K562 (cell line): ENCODE data around the gene CALM1. TPM values are rescaled to one million over a fixed set of nuclear protein-coding genes. Genes with fewer than 3 reads are reported as not detected.

Source experiments
- ATAC-seq: fragments of 200-7000 bp; cut with Tn5 transposase; 3 replicates; pipeline ENCODE4 v1.9.1; 2020; ENCODE audit warnings: moderate library complexity
- BruUV-seq: library from RNA; stranded (reverse); fragments of 400-500 nt; replicated peaks from 2 replicates; lab custom pipeline; 2021; lab: Mats Ljungman, UMichigan
- CTCF ChIA-PET: fragments of 300-600 bp; formaldehyde crosslinking; extraction: SDS; loops from one replicate; lab custom pipeline; 2021; ENCODE audit warnings: low intra/inter-chr PET ratio; lab: Yijun Ruan, JAX
- POLR2A ChIA-PET: fragments of 300-600, 350-650 bp; sonication (Branson Sonifier 250); formaldehyde crosslinking; extraction: SDS; loops from one replicate; lab custom pipeline; 2021; ENCODE audit warnings: antibody characterized with exemption, inconsistent platforms; lab: Yijun Ruan, JAX
- DNase-seq, 4 experiments: peaks; one replicate each; pipeline versions ENCODE4 v3.0.0 to v3.0.0-alpha.2; 2011 to 2018; ENCODE audit warnings: low spot score in 3 of 4, mixed read lengths in 3 of 4; ENCODE audit errors: extremely low read depth in 1 of 4
- FAIRE-seq: peaks from 2 replicates; lab custom pipeline; 2011; peaks lifted over from hg19 to GRCh38; lab: Jason Lieb, UNC
- H2AFZ ChIP-seq: 2 replicates; pipeline ENCODE4 v1.6.0; 2011; ENCODE audit warnings: low read depth, low read length, control low read depth, inconsistent platforms
- H3K27ac ChIP-seq: fragments of 200-600 bp; 3 replicates; pipeline ENCODE4 v1.8.0; 2011; ENCODE audit warnings: low read depth, mild to moderate bottlenecking, control low read depth, inconsistent platforms, low read length, moderate library complexity, mixed read lengths; ENCODE audit errors: extremely low read depth
- H3K27me3 ChIP-seq, 2 experiments: fragments of 300-600 bp in 1 of 2; 2 replicates in 1 of 2; 3 replicates in 1 of 2; pipeline versions ENCODE4 v1.6.0 to v1.8.0; 2011; ENCODE audit warnings: inconsistent platforms in 2 of 2, low read length in 2 of 2, mild to moderate bottlenecking in 1 of 2, mixed read lengths in 1 of 2, moderate library complexity in 1 of 2; ENCODE audit not compliant: control insufficient read depth in 2 of 2, insufficient read depth in 2 of 2
- H3K36me3 ChIP-seq: fragments of 300-600 bp; 3 replicates; pipeline ENCODE4 v1.8.0; 2011; ENCODE audit warnings: mild to moderate bottlenecking, low read length, inconsistent platforms; ENCODE audit not compliant: control insufficient read depth, insufficient read depth
- H3K4me1 ChIP-seq, 2 experiments: fragments of 200-600 bp in 1 of 2; replicated peaks in 1 of 2; 2 replicates in 1 of 2; 3 replicates in 1 of 2; pipeline versions ENCODE4 v1.5.1 to v1.8.0; 2011; ENCODE audit warnings: inconsistent platforms in 2 of 2, low read length in 2 of 2, mild to moderate bottlenecking in 1 of 2, mixed read lengths in 1 of 2, moderate library complexity in 1 of 2; ENCODE audit not compliant: control insufficient read depth in 2 of 2, insufficient read depth in 2 of 2
- H3K4me2 ChIP-seq: 2 replicates; pipeline ENCODE4 v1.6.1; 2011; ENCODE audit warnings: low read length, control low read depth, inconsistent platforms, mixed read lengths; ENCODE audit not compliant: insufficient read depth
- H3K4me3 ChIP-seq: fragments of 200-600 bp; sonication (generic), shearing (Covaris generic); 2 replicates; pipeline ENCODE4 v1.5.1; 2016; ENCODE audit warnings: control low read depth, inconsistent platforms
- H3K79me2 ChIP-seq: fragments of 200-600 bp; 3 replicates; pipeline ENCODE4 v1.8.0; 2011; ENCODE audit warnings: low read length, inconsistent platforms; ENCODE audit not compliant: control insufficient read depth, insufficient read depth
- H3K9ac ChIP-seq, 2 experiments: 2 replicates each; pipeline versions ENCODE4 v1.6.0 to v1.6.1; 2011; ENCODE audit warnings: low read depth in 2 of 2, low read length in 2 of 2, control low read depth in 1 of 2, inconsistent platforms in 1 of 2, mild to moderate bottlenecking in 1 of 2, mixed read lengths in 1 of 2; ENCODE audit not compliant: insufficient read depth in 1 of 2
- H3K9me1 ChIP-seq: one replicate; pipeline ENCODE4 v1.6.0; 2011; ENCODE audit warnings: inconsistent platforms, mild to moderate bottlenecking, low read length, moderate library complexity; ENCODE audit not compliant: control insufficient read depth, insufficient read depth
- H3K9me3 ChIP-seq: replicated peaks from 2 replicates; pipeline ENCODE4 v1.5.1; 2011; ENCODE audit warnings: low read depth, low read length, inconsistent platforms; ENCODE audit not compliant: control insufficient read depth, insufficient read depth
- H4K20me1 ChIP-seq: replicated peaks from 2 replicates; pipeline ENCODE4 v1.6.1; 2011; ENCODE audit warnings: low read length, inconsistent platforms, mixed read lengths; ENCODE audit not compliant: control insufficient read depth, insufficient read depth
- CBX3 ChIP-seq, 2 experiments: IDR thresholded peaks; 1 replicate in 1 of 2; 2 replicates in 1 of 2; pipeline ENCODE4 v1.6.1; 2012; ENCODE audit warnings: inconsistent platforms in 2 of 2, low read length in 2 of 2, borderline replicate concordance in 1 of 2, control low read depth in 1 of 2
- DDX20 ChIP-seq: fragments of 450-650 bp; IDR thresholded peaks from 2 replicates; pipeline ENCODE4 v1.6.1; 2016; ENCODE audit warnings: missing genetic modification characterization, low read depth, mild to moderate bottlenecking, missing compliant biosample characterization, moderate library complexity
- NRF1 ChIP-seq, 2 experiments: fragments of 450-650 bp; IDR thresholded peaks in 1 of 2; conservative IDR thresholded peaks in 1 of 2; 2 replicates each; pipeline ENCODE4 v1.6.1; 2014; ENCODE audit warnings: mild to moderate bottlenecking in 2 of 2
- SUPT5H ChIP-seq: fragments of 450-650 bp; IDR thresholded peaks from 2 replicates; pipeline ENCODE4 v1.6.1; 2016
- TAF9B ChIP-seq: fragments of 450-650 bp; IDR thresholded peaks from 2 replicates; pipeline ENCODE4 v1.6.1; 2018; ENCODE audit warnings: mild to moderate bottlenecking; ENCODE audit not compliant: partially characterized antibody
- WGBS: fragments of 100-300 bp; shearing (Covaris generic); methylation state at CpG from one replicate; pipeline ENCODE4 v1.1.6; 2016; ENCODE audit warnings: low coverage, mixed read lengths; ENCODE audit not compliant: insufficient coverage; ENCODE audit errors: missing lambda C conversion rate; 5-methylcytosine and 5-hydroxymethylcytosine counted together
- in situ Hi-C: fragments of 300-500 bp; cut with MboI; formaldehyde crosslinking; loops from 4 replicates; pipeline ENCODE4 v1.15.0; 2018; ENCODE audit warnings: inconsistent platforms, mixed read lengths
- intact Hi-C: fragments of 100-400 bp; cut with micrococcal nuclease; formaldehyde crosslinking; loops from 2 replicates; pipeline ENCODE4 v1.14.2; 2022
- polyA plus RNA-seq, 8 experiments: library from polyadenylated mRNA; depleted of rRNA in 4 of 8; stranded (reverse) in 5 of 8; unstranded in 3 of 8; fragments of >200 nt; fragmentation: Nextera tagmentation in 2 of 8; fragmentation: Illumina TruSeq in 1 of 8; extraction: Ambion mirVana in 2 of 8; extraction: Trizol in 1 of 8; gene quantifications; 2 replicates each; pipeline versions ENCODE4 v1.2.1 to v1.2.3, GENCODE V29; 2011 to 2014; ENCODE audit warnings: inconsistent platforms in 1 of 8, missing spikeins in 1 of 8
- total RNA-seq, 7 experiments: library from RNA; depleted of rRNA in 6 of 7; stranded (reverse); fragments of >200 nt in 6 of 7; fragmentation: Illumina TruSeq in 2 of 7; extraction: Trizol in 2 of 7; gene quantifications; 2 replicates each; pipeline versions ENCODE4 v1.2.1 to v1.2.3, GENCODE V29; 2011 to 2021; ENCODE audit warnings: low replicate concordance in 1 of 7
- TF ChIP-seq, protein P1 (sequence below): fragments of 150-350 bp; IDR thresholded peaks from 2 replicates; pipeline ENCODE4 v1.6.1; 2014; ENCODE audit warnings: low read depth, mild to moderate bottlenecking, low read length, borderline replicate concordance
- TF ChIP-seq, protein P2 (sequence below): sonication (generic); formaldehyde crosslinking; IDR thresholded peaks from 2 replicates; pipeline ENCODE4 v1.8.0; 2022; ENCODE audit warnings: missing genetic modification reagents, mild to moderate bottlenecking, borderline replicate concordance

CALM1 gene
- total and polyA plus RNA-seq, 9 of the 15 experiments (the other 6 are each of a cell fraction or from before 2014, with no cell fraction given), result 48.0 to 269 (median 158) TPM

DNA sequence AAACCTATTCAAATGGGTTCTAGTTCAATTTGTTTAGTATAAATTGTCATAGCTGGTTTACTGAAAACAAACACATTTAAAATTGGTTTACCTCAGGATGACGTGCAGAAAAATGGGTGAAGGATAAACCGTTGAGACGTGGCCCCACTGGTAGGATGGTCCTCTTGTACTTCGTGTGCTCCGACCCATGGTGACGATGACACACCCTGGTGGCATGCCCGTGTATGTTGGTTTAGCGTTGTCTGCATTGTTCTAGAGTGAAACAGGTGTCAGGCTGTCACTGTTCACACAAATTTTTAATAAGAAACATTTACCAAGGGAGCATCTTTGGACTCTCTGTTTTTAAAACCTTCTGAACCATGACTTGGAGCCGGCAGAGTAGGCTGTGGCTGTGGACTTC lies 8.3 kb downstream of the CALM1 start:
- no peak for FAIRE-seq
- H3K4me3 ChIP-seq, result no peak overlapping the region
- H3K9me1 ChIP-seq, result no peaks in the 10 kb centered on the region
- peaks cover 3% of the 10 kb centered on the region; the same call in 2 of the 3 replicates for H3K79me2 ChIP-seq
- POLR2A ChIA-PET, result interaction anchor here (1.7 kb wide), 1 partner anchor 11 kb away, joined by 6 read pairs; no protein-coding TSS in a partner anchor
- no peak overlapping the region for H3K9ac ChIP-seq
- H2AFZ ChIP-seq, result no peak overlapping the region
- no peaks in the 10 kb centered on the region for H3K27me3 ChIP-seq
- peak; percentile 41; the same call in 2 of the 3 replicates for ATAC-seq
- intact Hi-C loops (no loop called here), in situ Hi-C loops (loop anchor here (10.0 kb wide), 1 partner anchor 120 kb away; no protein-coding TSS in a partner anchor)
- no peaks in the 10 kb centered on the region for H3K9me3 ChIP-seq
- CTCF ChIA-PET, result no interaction called here
- H3K4me1 ChIP-seq, result no peaks in the 10 kb centered on the region
- H3K27ac ChIP-seq, result no peak overlapping the region
- DNase-seq, result no peak
- TF ChIP-seq CBX3 (IDR thresholded peaks at IDR 0.05; ENCODE audit: borderline replicate concordance in 1 of 2, low read length in 2 of 2) (no peak), TAF9B (no peak), DDX20 (no peak), SUPT5H (no peak), NRF1 (conservative IDR thresholded peaks at IDR 0.05 in 1 of 2, IDR thresholded peaks at IDR 0.05 in 1 of 2) (no peak)
- TF ChIP-seq, protein P1, sequence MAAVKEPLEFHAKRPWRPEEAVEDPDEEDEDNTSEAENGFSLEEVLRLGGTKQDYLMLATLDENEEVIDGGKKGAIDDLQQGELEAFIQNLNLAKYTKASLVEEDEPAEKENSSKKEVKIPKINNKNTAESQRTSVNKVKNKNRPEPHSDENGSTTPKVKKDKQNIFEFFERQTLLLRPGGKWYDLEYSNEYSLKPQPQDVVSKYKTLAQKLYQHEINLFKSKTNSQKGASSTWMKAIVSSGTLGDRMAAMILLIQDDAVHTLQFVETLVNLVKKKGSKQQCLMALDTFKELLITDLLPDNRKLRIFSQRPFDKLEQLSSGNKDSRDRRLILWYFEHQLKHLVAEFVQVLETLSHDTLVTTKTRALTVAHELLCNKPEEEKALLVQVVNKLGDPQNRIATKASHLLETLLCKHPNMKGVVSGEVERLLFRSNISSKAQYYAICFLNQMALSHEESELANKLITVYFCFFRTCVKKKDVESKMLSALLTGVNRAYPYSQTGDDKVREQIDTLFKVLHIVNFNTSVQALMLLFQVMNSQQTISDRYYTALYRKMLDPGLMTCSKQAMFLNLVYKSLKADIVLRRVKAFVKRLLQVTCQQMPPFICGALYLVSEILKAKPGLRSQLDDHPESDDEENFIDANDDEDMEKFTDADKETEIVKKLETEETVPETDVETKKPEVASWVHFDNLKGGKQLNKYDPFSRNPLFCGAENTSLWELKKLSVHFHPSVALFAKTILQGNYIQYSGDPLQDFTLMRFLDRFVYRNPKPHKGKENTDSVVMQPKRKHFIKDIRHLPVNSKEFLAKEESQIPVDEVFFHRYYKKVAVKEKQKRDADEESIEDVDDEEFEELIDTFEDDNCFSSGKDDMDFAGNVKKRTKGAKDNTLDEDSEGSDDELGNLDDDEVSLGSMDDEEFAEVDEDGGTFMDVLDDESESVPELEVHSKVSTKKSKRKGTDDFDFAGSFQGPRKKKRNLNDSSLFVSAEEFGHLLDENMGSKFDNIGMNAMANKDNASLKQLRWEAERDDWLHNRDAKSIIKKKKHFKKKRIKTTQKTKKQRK, result no peak
- TF ChIP-seq, protein P2, sequence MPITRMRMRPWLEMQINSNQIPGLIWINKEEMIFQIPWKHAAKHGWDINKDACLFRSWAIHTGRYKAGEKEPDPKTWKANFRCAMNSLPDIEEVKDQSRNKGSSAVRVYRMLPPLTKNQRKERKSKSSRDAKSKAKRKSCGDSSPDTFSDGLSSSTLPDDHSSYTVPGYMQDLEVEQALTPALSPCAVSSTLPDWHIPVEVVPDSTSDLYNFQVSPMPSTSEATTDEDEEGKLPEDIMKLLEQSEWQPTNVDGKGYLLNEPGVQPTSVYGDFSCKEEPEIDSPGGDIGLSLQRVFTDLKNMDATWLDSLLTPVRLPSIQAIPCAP, result no peak
- H3K36me3 ChIP-seq, result peaks cover 57% of the 10 kb centered on the region
- 84% methylated on average over 9 of the region's 9 CpGs for WGBS
- H3K4me2 ChIP-seq, result no peak overlapping the region
- no peaks in the 10 kb centered on the region; the same call in 1 of the 2 replicates for H4K20me1 ChIP-seq
- TSS peak; percentile 4 for BruUV-seq
